Myocyte (in vitro differentiated cells): ENCODE measurements around the gene GOLGA5. TPM values are rescaled to one million over a fixed set of nuclear protein-coding genes. Genes with fewer than 3 reads are reported as not detected.
"Not testable (repeated sequence)": the region's sequence is repeated elsewhere in the genome, so short reads cannot be mapped to it uniquely, and the experiment has no call there.

Source experiments
- DNase-seq: peaks from one replicate; pipeline ENCODE4 v3.0.0-alpha.2; 2012; ENCODE audit warnings: low read depth
- polyA plus RNA-seq: library from polyadenylated mRNA; unstranded; fragments of >200 nt; gene quantifications from one replicate; pipeline ENCODE4 v1.2.1, GENCODE V29; 2012; ENCODE audit warnings: missing spikeins
- total RNA-seq: library from RNA; depleted of rRNA; stranded (reverse); fragments of >200 nt; gene quantifications from 2 replicates; pipeline ENCODE4 v1.2.3, GENCODE V29; 2014

Gene GOLGA5
- 44.9 and 52.6 TPM in 2 replicates for total RNA-seq
- 23.0 TPM for polyA plus RNA-seq

- DNase-seq, result peak; percentile 97
Observed at GRCh38 chr14:92793709-92794546, at the start of gene GOLGA5. Gene GOLGA5, plus strand, starts transcription at chr14:92794305. Its CDS starts 3,133 bp downstream, at chr14:92797438.

- peak; percentile 20 for DNase-seq
Observed at GRCh38 chr14:92747701-92748258, 46.3 kb upstream of the GOLGA5 start.

- peak; percentile 91 for DNase-seq
Observed at GRCh38 chr14:92748259-92749016, 45.7 kb upstream of the GOLGA5 start, which contains the start of gene LGMN. Gene LGMN, minus strand, starts transcription at chr14:92748627. Its CDS starts 15,841 bp downstream, at chr14:92732786.

GRCh38 chr14:92750222-92750728 lies 43.8 kb upstream of the GOLGA5 start:
- DNase-seq, result not testable (repeated sequence)

GRCh38 chr14:92750994-92751400 lies 43.1 kb upstream of the GOLGA5 start:
- DNase-seq, result no peak

GRCh38 chr14:92751819-92752218 lies 42.3 kb upstream of the GOLGA5 start:
- DNase-seq, result no peak

GRCh38 chr14:92753250-92753649 lies 40.9 kb upstream of the GOLGA5 start:
- no peak for DNase-seq

GRCh38 chr14:92754966-92755365 lies 39.1 kb upstream of the GOLGA5 start:
- peak; percentile 15 for DNase-seq

- DNase-seq, result no peak
Observed at GRCh38 chr14:92755495-92755894, 38.6 kb upstream of the GOLGA5 start.

- DNase-seq, result no peak
Observed at GRCh38 chr14:92756446-92756845, 37.7 kb upstream of the GOLGA5 start.

GRCh38 chr14:92759300-92759678 lies 34.8 kb upstream of the GOLGA5 start:
- DNase-seq, result peak; percentile 27

GRCh38 chr14:92759679-92760523 lies 34.2 kb upstream of the GOLGA5 start:
- DNase-seq, result no peak

- no peak for DNase-seq
Observed at GRCh38 chr14:92760524-92760805, 33.6 kb upstream of the GOLGA5 start.

- not testable (repeated sequence) for DNase-seq
Observed at GRCh38 chr14:92763666-92764631, 30.2 kb upstream of the GOLGA5 start.

GRCh38 chr14:92768236-92768635 lies 25.9 kb upstream of the GOLGA5 start:
- DNase-seq, result not testable (repeated sequence)

- no peak for DNase-seq
Observed at GRCh38 chr14:92768795-92769194, 25.3 kb upstream of the GOLGA5 start.

- DNase-seq, result no peak
Observed at GRCh38 chr14:92770484-92770883, 23.6 kb upstream of the GOLGA5 start.

- DNase-seq, result no peak
Observed at GRCh38 chr14:92774572-92774971, 19.5 kb upstream of the GOLGA5 start.

GRCh38 chr14:92775292-92775691 lies 18.8 kb upstream of the GOLGA5 start:
- not testable (repeated sequence) for DNase-seq
